Kidney (tissue), 14 donors: ENCODE data around the gene LIMK1. TPM values are rescaled to one million over a fixed set of nuclear protein-coding genes. Genes with fewer than 3 reads are reported as not detected.
A peak's percentile ranks its signal among the peaks of the same experiment; 100 is the strongest.

Experiments used
- DNase-seq, 5 donors: peaks; one replicate each; pipeline ENCODE4 v3.0.0-alpha.2; 2013 to 2020
- FAIRE-seq: peaks from 2 replicates; lab custom pipeline; 2012; peaks lifted over from hg19 to GRCh38; lab: Jason Lieb, UNC
- H3K27ac ChIP-seq, 2 donors: one replicate each; pipeline ENCODE4 v1.7.0; 2013; ENCODE audit warnings: low read depth in 2 of 2, low read length in 2 of 2, inconsistent platforms in 1 of 2
- H3K27me3 ChIP-seq: one replicate; pipeline ENCODE4 v1.7.1; 2013; ENCODE audit warnings: low read length, inconsistent platforms; ENCODE audit not compliant: control insufficient read depth, insufficient read depth
- H3K36me3 ChIP-seq, 3 donors: one replicate each; pipeline versions ENCODE4 v1.7.0 to v1.7.1; 2013; ENCODE audit warnings: low read length in 3 of 3, control low read depth in 1 of 3, inconsistent platforms in 1 of 3; ENCODE audit not compliant: insufficient read depth in 3 of 3, control insufficient read depth in 2 of 3
- H3K4me1 ChIP-seq, 3 donors: one replicate each; pipeline versions ENCODE4 v1.7.0 to v1.7.1; 2013; ENCODE audit warnings: low read length in 3 of 3, inconsistent platforms in 1 of 3, low read depth in 1 of 3; ENCODE audit not compliant: control insufficient read depth in 2 of 3, insufficient read depth in 2 of 3
- H3K4me3 ChIP-seq, 3 donors: one replicate each; pipeline versions ENCODE4 v1.7.0 to v1.8.1; 2013; ENCODE audit warnings: low read length in 3 of 3, control low read depth in 1 of 3, inconsistent platforms in 1 of 3
- H3K9ac ChIP-seq, 3 donors: one replicate each; pipeline versions ENCODE4 v1.7.0 to v1.7.1; 2013; ENCODE audit warnings: low read length in 3 of 3, control low read depth in 1 of 3, inconsistent platforms in 1 of 3
- H3K9me3 ChIP-seq, 3 donors: one replicate each; pipeline versions ENCODE4 v1.7.0 to v1.7.1; 2013; ENCODE audit warnings: low read length in 3 of 3, control low read depth in 1 of 3, inconsistent platforms in 1 of 3; ENCODE audit not compliant: control insufficient read depth in 2 of 3, insufficient read depth in 1 of 3
- CTCF ChIP-seq: IDR thresholded peaks from 3 replicates; pipeline ENCODE4 v1.5.1; 2012; ENCODE audit warnings: mild to moderate bottlenecking, moderate library complexity, borderline replicate concordance; ENCODE audit not compliant: insufficient read depth; ENCODE audit errors: extremely low read depth
- intact Hi-C: fragments of 100-400 bp; cut with DNase I; formaldehyde crosslinking; loops from one replicate; pipeline ENCODE4 v1.11.1; 2022
- polyA plus RNA-seq: library from polyadenylated mRNA; stranded (reverse); fragments of 350-450 nt; fragmentation: Illumina TruSeq; extraction: RNeasy Lipid Tissue Mini Kit (QIAGEN cat#74804); gene quantifications from one replicate; pipeline ENCODE4 v1.2.3, GENCODE V29; 2014; ENCODE audit warnings: low read depth, low replicate concordance; ENCODE audit not compliant: insufficient read depth
- total RNA-seq: library from RNA; stranded (reverse); fragmentation: NEBNext Ultra II Directional; extraction: Animal tissue kit (Norgen Biotek cat#: 25700); gene quantifications from one replicate; pipeline ENCODE4 v1.2.1, GENCODE V29; 2021
- donor health status: control.
- donor health status: control.
- donor health status: control.
- donor health status: control.
- donor health status: control.
- donor health status: DM: yes; HTN: yes; CAD: no.
- donor health status: Normal renal cell carcinoma (clear cell type).

Gene LIMK1
- total and polyA plus RNA-seq, 2 donors from 2014 or later = 9.1 to 23.8 TPM

GRCh38 chr7:74082770-74083116 is 861 bp upstream of the LIMK1 start:
- Histone ChIP-seq H3K4me1 (peaks cover 0 to 13% (median 6%) of the 10 kb centered on the region in 3 donors), H3K9ac (no peak overlapping the region), H3K27me3 (no peaks in the 10 kb centered on the region), H3K9me3 (no peaks in the 10 kb centered on the region), H3K27ac (no peak overlapping the region), H3K4me3 (peak overlapping the region in 1 of 3 donors; percentile 39), H3K36me3 (no peaks in the 10 kb centered on the region)
- no peak for DNase-seq
- intact Hi-C loops = no loop called here
- FAIRE-seq = no peak
- no peak for TF ChIP-seq CTCF

GRCh38 chr7:74083928-74084721 is 521 bp downstream of the LIMK1 start:
- no peak for FAIRE-seq

GRCh38 chr7:74084722-74085578 is 1.3 kb downstream of the LIMK1 start:
- Histone ChIP-seq H3K4me1 (peaks cover 0 to 13% (median 6%) of the 10 kb centered on the region in 3 donors), H3K27ac (no peak overlapping the region), H3K4me3 (peak overlapping the region in 2 of 3 donors; percentile 29 to 53), H3K36me3 (no peaks in the 10 kb centered on the region), H3K27me3 (no peaks in the 10 kb centered on the region), H3K9ac (peak overlapping the region in 2 of 3 donors; percentile 55 to 61), H3K9me3 (no peaks in the 10 kb centered on the region)
- DNase-seq (no peak), FAIRE-seq (no peak)
- intact Hi-C loops = no loop called here
- TF ChIP-seq CTCF = no peak

More at GRCh38 chr7:74083928-74084721, 521 bp downstream of the LIMK1 start:
- Histone ChIP-seq H3K4me3 (peak overlapping the region; percentile 26 to 53 (median 29)), H3K9ac (peak overlapping the region; percentile 15 to 61 (median 55)), H3K9me3 (no peaks in the 10 kb centered on the region), H3K27me3 (no peaks in the 10 kb centered on the region), H3K36me3 (no peaks in the 10 kb centered on the region), H3K4me1 (peaks cover 0 to 13% (median 6%) of the 10 kb centered on the region in 3 donors), H3K27ac (no peak overlapping the region)
- TF ChIP-seq CTCF = no peak
- intact Hi-C loops = no loop called here
- peak; percentile 50 to 88 (median 65) for DNase-seq
